Activated T-cell treated with anti-CD3 and anti-CD28 coated beads, Interleukin-2, amount 50 U/mL, for 72 hours (primary cell): ENCODE measurements around the gene RASGEF1C. TPM values are rescaled to one million over a fixed set of nuclear protein-coding genes. Genes with fewer than 3 reads are reported as not detected.

Experiments
- ATAC-seq, 2 donors: fragments of 150-1000 bp; cut with Tn5 transposase; replicated peaks in 1 of 2; 2 replicates each; pipeline ENCODE4 v1.10.0; 2021; ENCODE audit warnings: moderate library complexity in 2 of 2, mild to moderate bottlenecking in 1 of 2
- DNase-seq, 2 donors: peaks; one replicate each; pipeline ENCODE4 v3.0.0; 2021 to 2022; ENCODE audit warnings: mixed read lengths in 1 of 2
- H3K27ac Mint-ChIP-seq: one replicate; pipeline ENCODE4 v1.8.0; 2022; ENCODE audit warnings: mild to moderate bottlenecking, moderate library complexity, mixed read lengths
- H3K27me3 Mint-ChIP-seq: one replicate; pipeline ENCODE4 v1.8.0; 2022; ENCODE audit warnings: low read depth, mixed read lengths
- H3K36me3 Mint-ChIP-seq, 2 donors: one replicate each; pipeline ENCODE4 v1.8.0; 2022; ENCODE audit warnings: mixed read lengths in 2 of 2, mild to moderate bottlenecking in 1 of 2; ENCODE audit not compliant: insufficient read depth in 2 of 2
- H3K4me1 Mint-ChIP-seq: one replicate; pipeline ENCODE4 v1.8.0; 2022; ENCODE audit warnings: low read depth, mixed read lengths
- H3K4me3 Mint-ChIP-seq, 2 donors: one replicate each; pipeline ENCODE4 v1.8.0; 2022; ENCODE audit warnings: mild to moderate bottlenecking in 2 of 2, mixed read lengths in 2 of 2, moderate library complexity in 2 of 2
- H3K9me3 Mint-ChIP-seq, 2 donors: one replicate each; pipeline ENCODE4 v1.8.0; 2022; ENCODE audit warnings: mixed read lengths in 2 of 2
- total RNA-seq, 2 donors: library from RNA; stranded (reverse); gene quantifications; one replicate each; pipeline ENCODE4 v1.2.3, GENCODE V29; 2022

The RASGEF1C gene
- total RNA-seq, 2 donors from 2014 or later = not detected

GRCh38 chr5:180105827-180106312 is 103.1 kb downstream of the RASGEF1C start:
- no peak overlapping the region for H3K4me3 Mint-ChIP-seq
- peaks cover 12% of the 10 kb centered on the region for H3K27me3 Mint-ChIP-seq
- peaks cover 6 to 14% of the 10 kb centered on the region in 2 donors for H3K9me3 Mint-ChIP-seq
- DNase-seq = no peak
- H3K36me3 Mint-ChIP-seq = peaks cover 10 to 16% of the 10 kb centered on the region in 2 donors
- H3K4me1 Mint-ChIP-seq = no peaks in the 10 kb centered on the region
- no peak for ATAC-seq
- H3K27ac Mint-ChIP-seq = no peak overlapping the region

- H3K4me3 Mint-ChIP-seq = no peak overlapping the region
- no peak overlapping the region for H3K27ac Mint-ChIP-seq
- no peak for ATAC-seq
- DNase-seq = no peak
- peaks cover 12% of the 10 kb centered on the region for H3K27me3 Mint-ChIP-seq
- peaks cover 6 to 14% of the 10 kb centered on the region in 2 donors for H3K9me3 Mint-ChIP-seq
- H3K4me1 Mint-ChIP-seq = no peaks in the 10 kb centered on the region
- peaks cover 10 to 16% of the 10 kb centered on the region in 2 donors for H3K36me3 Mint-ChIP-seq
These were observed 104.9 kb downstream of the RASGEF1C start for GRCh38 chr5:180104168-180104530.

- Mint-ChIP-seq H3K4me1 (no peaks in the 10 kb centered on the region), H3K27me3 (peaks cover 10% of the 10 kb centered on the region), H3K9me3 (peaks cover 6 to 14% of the 10 kb centered on the region in 2 donors), H3K36me3 (peaks cover 10 to 15% of the 10 kb centered on the region in 2 donors), H3K4me3 (no peak overlapping the region), H3K27ac (no peak overlapping the region)
- DNase-seq = no peak
- no peak for ATAC-seq
These were observed 105.4 kb downstream of the RASGEF1C start for GRCh38 chr5:180103487-180104167.

- no peak for ATAC-seq
- DNase-seq = no peak
- Mint-ChIP-seq H3K27me3 (peaks cover 5% of the 10 kb centered on the region), H3K4me1 (no peaks in the 10 kb centered on the region), H3K27ac (no peak overlapping the region), H3K9me3 (peaks cover 6 to 8% of the 10 kb centered on the region in 2 donors), H3K36me3 (peaks cover 6 to 8% of the 10 kb centered on the region in 2 donors), H3K4me3 (no peak overlapping the region)
These were observed 106.4 kb downstream of the RASGEF1C start for GRCh38 chr5:180102636-180103035.

- no peak overlapping the region for H3K4me3 Mint-ChIP-seq
- H3K4me1 Mint-ChIP-seq = no peaks in the 10 kb centered on the region
- peaks cover 5% of the 10 kb centered on the region for H3K27me3 Mint-ChIP-seq
- DNase-seq (no peak), ATAC-seq (no peak)
- peaks cover 2 to 4% of the 10 kb centered on the region in 2 donors for H3K9me3 Mint-ChIP-seq
- peaks cover under 1 to 2% of the 10 kb centered on the region in 2 donors for H3K36me3 Mint-ChIP-seq
- H3K27ac Mint-ChIP-seq = no peak overlapping the region
These were observed 107.4 kb downstream of the RASGEF1C start for GRCh38 chr5:180101451-180102105.

GRCh38 chr5:180100621-180101450 is 108.2 kb downstream of the RASGEF1C start:
- DNase-seq (no peak), ATAC-seq (no peak)
- no peak overlapping the region for H3K27ac Mint-ChIP-seq
- H3K4me1 Mint-ChIP-seq = no peaks in the 10 kb centered on the region
- no peaks in the 10 kb centered on the region for H3K9me3 Mint-ChIP-seq
- H3K36me3 Mint-ChIP-seq = no peaks in the 10 kb centered on the region
- H3K27me3 Mint-ChIP-seq = peaks cover 5% of the 10 kb centered on the region
- H3K4me3 Mint-ChIP-seq = no peak overlapping the region

GRCh38 chr5:180099733-180100611 is 109.0 kb downstream of the RASGEF1C start:
- Mint-ChIP-seq H3K27me3 (peaks cover 12% of the 10 kb centered on the region), H3K27ac (no peak overlapping the region), H3K9me3 (no peaks in the 10 kb centered on the region), H3K36me3 (no peaks in the 10 kb centered on the region), H3K4me1 (no peaks in the 10 kb centered on the region), H3K4me3 (no peak overlapping the region)
- DNase-seq (no peak), ATAC-seq (no peak)

- no peak for ATAC-seq
- Mint-ChIP-seq H3K27me3 (peaks cover 12% of the 10 kb centered on the region), H3K36me3 (no peaks in the 10 kb centered on the region), H3K9me3 (no peaks in the 10 kb centered on the region), H3K27ac (no peak overlapping the region), H3K4me3 (no peak overlapping the region), H3K4me1 (no peaks in the 10 kb centered on the region)
- DNase-seq = no peak
These were observed 109.8 kb downstream of the RASGEF1C start for GRCh38 chr5:180098991-180099732.

- no peaks in the 10 kb centered on the region for H3K36me3 Mint-ChIP-seq
- H3K27ac Mint-ChIP-seq = no peak overlapping the region
- no peaks in the 10 kb centered on the region for H3K4me1 Mint-ChIP-seq
- H3K27me3 Mint-ChIP-seq = peaks cover 13% of the 10 kb centered on the region
- DNase-seq (no peak), ATAC-seq (no peak)
- H3K4me3 Mint-ChIP-seq = no peak overlapping the region
- no peaks in the 10 kb centered on the region for H3K9me3 Mint-ChIP-seq
These were observed 110.5 kb downstream of the RASGEF1C start for GRCh38 chr5:180098526-180098925.

GRCh38 chr5:180097926-180098325 is 111.1 kb downstream of the RASGEF1C start:
- H3K9me3 Mint-ChIP-seq = no peaks in the 10 kb centered on the region
- no peak overlapping the region for H3K4me3 Mint-ChIP-seq
- H3K27ac Mint-ChIP-seq = no peak overlapping the region
- no peaks in the 10 kb centered on the region for H3K36me3 Mint-ChIP-seq
- H3K27me3 Mint-ChIP-seq = peaks cover 14% of the 10 kb centered on the region
- DNase-seq (no peak), ATAC-seq (no peak)
- no peaks in the 10 kb centered on the region for H3K4me1 Mint-ChIP-seq

GRCh38 chr5:180097163-180097894 is 111.7 kb downstream of the RASGEF1C start:
- no peak overlapping the region for H3K4me3 Mint-ChIP-seq
- no peaks in the 10 kb centered on the region for H3K36me3 Mint-ChIP-seq
- H3K27ac Mint-ChIP-seq = no peak overlapping the region
- H3K4me1 Mint-ChIP-seq = no peaks in the 10 kb centered on the region
- DNase-seq = no peak
- H3K27me3 Mint-ChIP-seq = peaks cover 14% of the 10 kb centered on the region
- ATAC-seq = no peak
- no peaks in the 10 kb centered on the region for H3K9me3 Mint-ChIP-seq
